HEK293 (cell line): ENCODE results near the gene FCMR.

ENCODE experiments used
- EGR2 ChIP-seq: fragments of 450-650 bp; formaldehyde crosslinking; IDR thresholded peaks from 2 replicates; pipeline ENCODE4 v1.5.1; 2016; ENCODE audit warnings: low read depth, missing biosample characterization, missing genetic modification characterization
- IKZF3 ChIP-seq: fragments of 450-650 bp; IDR thresholded peaks from 2 replicates; pipeline ENCODE4 v1.5.0; 2018; ENCODE audit warnings: missing biosample characterization, mild to moderate bottlenecking, missing genetic modification characterization, moderate library complexity
- KLF10 ChIP-seq: fragments of 450-650 bp; IDR thresholded peaks from 2 replicates; pipeline ENCODE4 v1.5.1; 2018; ENCODE audit warnings: missing biosample characterization, mild to moderate bottlenecking, missing genetic modification characterization
- KLF16 ChIP-seq: fragments of 450-650 bp; formaldehyde crosslinking; IDR thresholded peaks from 2 replicates; pipeline ENCODE4 v1.5.1; 2017; ENCODE audit warnings: missing biosample characterization, missing genetic modification characterization
- PRDM1 ChIP-seq: fragments of 450-650 bp; formaldehyde crosslinking; IDR thresholded peaks from 2 replicates; pipeline ENCODE4; 2016; ENCODE audit warnings: missing biosample characterization, missing genetic modification characterization
- SALL2 ChIP-seq: fragments of 450-650 bp; formaldehyde crosslinking; IDR thresholded peaks from 2 replicates; pipeline ENCODE4 v1.5.0; 2017; ENCODE audit warnings: missing biosample characterization, mild to moderate bottlenecking, missing genetic modification characterization, borderline replicate concordance
- ZBTB1 ChIP-seq: fragments of 450-650 bp; formaldehyde crosslinking; IDR thresholded peaks from 2 replicates; pipeline ENCODE4 v1.5.1; 2016; ENCODE audit warnings: missing biosample characterization, missing genetic modification characterization
- ZBTB21 ChIP-seq: fragments of 450-650 bp; formaldehyde crosslinking; IDR thresholded peaks from 2 replicates; pipeline ENCODE4 v1.5.1; 2017; ENCODE audit warnings: missing biosample characterization, missing genetic modification characterization
- ZBTB6 ChIP-seq: fragments of 450-650 bp; formaldehyde crosslinking; IDR thresholded peaks from 2 replicates; pipeline ENCODE4 v1.5.1; 2017; ENCODE audit warnings: missing biosample characterization, missing genetic modification characterization
- ZNF146 ChIP-seq: fragments of 450-650 bp; formaldehyde crosslinking; IDR thresholded peaks from 2 replicates; pipeline ENCODE4 v1.5.1; 2016; ENCODE audit warnings: missing biosample characterization, missing genetic modification characterization
- ZNF169 ChIP-seq: fragments of 450-650 bp; formaldehyde crosslinking; IDR thresholded peaks from 2 replicates; pipeline ENCODE4 v1.5.1; 2016; ENCODE audit warnings: missing biosample characterization, missing genetic modification characterization
- ZNF211 ChIP-seq: fragments of 450-650 bp; formaldehyde crosslinking; IDR thresholded peaks from 2 replicates; pipeline ENCODE4 v1.5.1; 2016; ENCODE audit warnings: low read depth, missing biosample characterization, missing genetic modification characterization
- ZNF223 ChIP-seq: fragments of 450-650 bp; formaldehyde crosslinking; IDR thresholded peaks from 2 replicates; pipeline ENCODE4 v1.5.1; 2016; ENCODE audit warnings: missing biosample characterization, missing genetic modification characterization
- ZNF274 ChIP-seq, 2 experiments: fragments of 200-500 bp in 1 of 2; fragments of 450-650 bp in 1 of 2; sonication (Bioruptor generic) in 1 of 2; formaldehyde crosslinking in 1 of 2; IDR thresholded peaks; 2 replicates each; pipeline versions ENCODE4 v1.5.1 to v1.6.1; 2014 to 2016; ENCODE audit warnings: borderline replicate concordance in 1 of 2, inconsistent platforms in 1 of 2, low read length in 1 of 2, missing biosample characterization in 1 of 2, missing genetic modification characterization in 1 of 2
- ZNF292 ChIP-seq: fragments of 450-650 bp; formaldehyde crosslinking; IDR thresholded peaks from 2 replicates; pipeline ENCODE4 v1.5.1; 2016; ENCODE audit warnings: low read depth, missing biosample characterization, missing genetic modification characterization, borderline replicate concordance
- ZNF311 ChIP-seq: fragments of 450-650 bp; formaldehyde crosslinking; IDR thresholded peaks from 2 replicates; pipeline ENCODE4 v1.5.1; 2017; ENCODE audit warnings: missing biosample characterization, missing genetic modification characterization, borderline replicate concordance
- ZNF324 ChIP-seq: fragments of 450-650 bp; formaldehyde crosslinking; IDR thresholded peaks from 2 replicates; pipeline ENCODE4 v1.5.1; 2016; ENCODE audit warnings: missing biosample characterization, missing genetic modification characterization
- ZNF354C ChIP-seq: fragments of 450-650 bp; formaldehyde crosslinking; IDR thresholded peaks from 2 replicates; pipeline ENCODE4 v1.5.1; 2016; ENCODE audit warnings: missing biosample characterization, missing genetic modification characterization, low read depth, borderline replicate concordance
- ZNF391 ChIP-seq: fragments of 450-650 bp; formaldehyde crosslinking; IDR thresholded peaks from 2 replicates; pipeline ENCODE4 v1.5.1; 2016; ENCODE audit warnings: low read depth, missing biosample characterization, missing genetic modification characterization, borderline replicate concordance
- ZNF426 ChIP-seq: fragments of 450-650 bp; formaldehyde crosslinking; IDR thresholded peaks from 2 replicates; pipeline ENCODE4 v1.5.1; 2017; ENCODE audit warnings: missing biosample characterization, missing genetic modification characterization, mild to moderate bottlenecking, inconsistent platforms, moderate library complexity
- ZNF510 ChIP-seq: fragments of 450-650 bp; formaldehyde crosslinking; IDR thresholded peaks from 2 replicates; pipeline ENCODE4 v1.5.1; 2018; ENCODE audit warnings: mild to moderate bottlenecking, missing genetic modification characterization, missing biosample characterization; ENCODE audit not compliant: insufficient replicate concordance
- ZNF521 ChIP-seq: fragments of 450-650 bp; formaldehyde crosslinking; IDR thresholded peaks from 2 replicates; pipeline ENCODE4 v1.5.1; 2017; ENCODE audit warnings: missing biosample characterization, mild to moderate bottlenecking, missing genetic modification characterization
- ZNF561 ChIP-seq: fragments of 450-650 bp; IDR thresholded peaks from 2 replicates; pipeline ENCODE4 v1.5.1; 2018; ENCODE audit warnings: missing biosample characterization, missing genetic modification characterization, borderline replicate concordance
- ZNF596 ChIP-seq: fragments of 450-650 bp; IDR thresholded peaks from 2 replicates; pipeline ENCODE4 v1.5.0; 2018; ENCODE audit warnings: missing biosample characterization, mild to moderate bottlenecking, missing genetic modification characterization, moderate library complexity
- ZNF624 ChIP-seq: fragments of 450-650 bp; formaldehyde crosslinking; IDR thresholded peaks from 2 replicates; pipeline ENCODE4 v1.5.1; 2017; ENCODE audit warnings: missing biosample characterization, missing genetic modification characterization
- ZNF626 ChIP-seq: fragments of 450-650 bp; sonication (Bioruptor Pico); formaldehyde crosslinking; IDR thresholded peaks from 2 replicates; pipeline ENCODE4 v1.5.1; 2018; ENCODE audit warnings: missing biosample characterization, missing genetic modification characterization, inconsistent platforms
- ZNF660 ChIP-seq: fragments of 450-650 bp; IDR thresholded peaks from 2 replicates; pipeline ENCODE4 v1.5.1; 2018; ENCODE audit warnings: missing biosample characterization, mild to moderate bottlenecking, missing genetic modification characterization
- ZNF664 ChIP-seq: fragments of 450-650 bp; formaldehyde crosslinking; IDR thresholded peaks from 2 replicates; pipeline ENCODE4 v1.5.1; 2016; ENCODE audit warnings: missing biosample characterization, missing genetic modification characterization
- ZNF76 ChIP-seq: fragments of 450-650 bp; formaldehyde crosslinking; IDR thresholded peaks from 2 replicates; pipeline ENCODE4; 2016; ENCODE audit warnings: low read depth, missing biosample characterization, missing genetic modification characterization, borderline replicate concordance
- ZNF776 ChIP-seq: fragments of 450-650 bp; formaldehyde crosslinking; IDR thresholded peaks from 2 replicates; pipeline ENCODE4 v1.5.0; 2017; ENCODE audit warnings: missing biosample characterization, missing genetic modification characterization, borderline replicate concordance
- ZNF791 ChIP-seq: fragments of 450-650 bp; formaldehyde crosslinking; IDR thresholded peaks from 2 replicates; pipeline ENCODE4 v1.5.1; 2016; ENCODE audit warnings: missing biosample characterization, missing genetic modification characterization
- ZNF792 ChIP-seq: fragments of 450-650 bp; formaldehyde crosslinking; IDR thresholded peaks from 2 replicates; pipeline ENCODE4 v1.5.1; 2016; ENCODE audit warnings: missing biosample characterization, missing genetic modification characterization
- ZSCAN16 ChIP-seq: fragments of 450-650 bp; formaldehyde crosslinking; IDR thresholded peaks from 2 replicates; pipeline ENCODE4 v1.5.1; 2016; ENCODE audit warnings: missing biosample characterization, missing genetic modification characterization
- TF ChIP-seq, protein P1 (sequence below): fragments of 450-650 bp; formaldehyde crosslinking; IDR thresholded peaks from 2 replicates; pipeline ENCODE4 v1.5.1; 2017; ENCODE audit warnings: missing biosample characterization, missing genetic modification characterization
- TF ChIP-seq, protein P2 (sequence below): sonication (generic); formaldehyde crosslinking; IDR thresholded peaks from 2 replicates; pipeline ENCODE4 v1.8.1; 2022; ENCODE audit warnings: mild to moderate bottlenecking, moderate library complexity, missing genetic modification reagents
- TF ChIP-seq, protein P3 (sequence below): fragments of 450-650 bp; formaldehyde crosslinking; IDR thresholded peaks from 2 replicates; pipeline ENCODE4 v1.5.1; 2017; ENCODE audit warnings: missing biosample characterization, missing genetic modification characterization

The FCMR gene

GRCh38 chr1:206909161-206909882 lies 12.4 kb downstream of the FCMR start (continued):
- TF ChIP-seq ZBTB6 (tag by site-specific recombination): no peak
- TF ChIP-seq ZNF521: no peak
- no peak for TF ChIP-seq ZBTB21 (tag by site-specific recombination)
- no peak for TF ChIP-seq SALL2 (tag by site-specific recombination)
- no peak for TF ChIP-seq ZNF664 (tag by site-specific recombination)
- no peak for TF ChIP-seq ZBTB1 (tag by site-specific recombination)
- no peak for TF ChIP-seq ZNF776 (tag by site-specific recombination)
- no peak for TF ChIP-seq ZNF274 (IDR thresholded peaks at IDR 0.05; ENCODE audit: low read length)
- TF ChIP-seq ZNF274 (tag by site-specific recombination; IDR thresholded peaks at IDR 0.05; ENCODE audit: borderline replicate concordance): no peak
- TF ChIP-seq, protein P1, sequence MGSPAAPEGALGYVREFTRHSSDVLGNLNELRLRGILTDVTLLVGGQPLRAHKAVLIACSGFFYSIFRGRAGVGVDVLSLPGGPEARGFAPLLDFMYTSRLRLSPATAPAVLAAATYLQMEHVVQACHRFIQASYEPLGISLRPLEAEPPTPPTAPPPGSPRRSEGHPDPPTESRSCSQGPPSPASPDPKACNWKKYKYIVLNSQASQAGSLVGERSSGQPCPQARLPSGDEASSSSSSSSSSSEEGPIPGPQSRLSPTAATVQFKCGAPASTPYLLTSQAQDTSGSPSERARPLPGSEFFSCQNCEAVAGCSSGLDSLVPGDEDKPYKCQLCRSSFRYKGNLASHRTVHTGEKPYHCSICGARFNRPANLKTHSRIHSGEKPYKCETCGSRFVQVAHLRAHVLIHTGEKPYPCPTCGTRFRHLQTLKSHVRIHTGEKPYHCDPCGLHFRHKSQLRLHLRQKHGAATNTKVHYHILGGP (tag by site-specific recombination): no peak
- TF ChIP-seq KLF10 (tag by site-specific recombination): no peak
- 0 out of 2 replicates have a peak, but pooled peaks have one; percentile 16 for TF ChIP-seq ZNF660 (tag by site-specific recombination)
- TF ChIP-seq ZNF354C (tag by site-specific recombination): no peak
- peak; percentile 65; the same call in 1 of the 2 replicates for TF ChIP-seq IKZF3 (tag by site-specific recombination)
- no peak for TF ChIP-seq ZNF624 (tag by site-specific recombination)
- TF ChIP-seq ZNF426: no peak
- no peak for TF ChIP-seq ZNF211 (tag by site-specific recombination)
- TF ChIP-seq, protein P2, sequence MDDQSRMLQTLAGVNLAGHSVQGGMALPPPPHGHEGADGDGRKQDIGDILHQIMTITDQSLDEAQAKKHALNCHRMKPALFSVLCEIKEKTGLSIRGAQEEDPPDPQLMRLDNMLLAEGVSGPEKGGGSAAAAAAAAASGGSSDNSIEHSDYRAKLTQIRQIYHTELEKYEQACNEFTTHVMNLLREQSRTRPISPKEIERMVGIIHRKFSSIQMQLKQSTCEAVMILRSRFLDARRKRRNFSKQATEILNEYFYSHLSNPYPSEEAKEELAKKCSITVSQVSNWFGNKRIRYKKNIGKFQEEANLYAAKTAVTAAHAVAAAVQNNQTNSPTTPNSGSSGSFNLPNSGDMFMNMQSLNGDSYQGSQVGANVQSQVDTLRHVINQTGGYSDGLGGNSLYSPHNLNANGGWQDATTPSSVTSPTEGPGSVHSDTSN (CRISPR knock-in tag): no peak
- TF ChIP-seq ZNF792 (tag by site-specific recombination): no peak
- no peak for TF ChIP-seq ZNF391 (tag by site-specific recombination)
- TF ChIP-seq ZNF626 (tag by site-specific recombination): no peak
- TF ChIP-seq ZNF146 (tag by site-specific recombination): no peak
- peak; percentile 90 for TF ChIP-seq ZNF76 (tag by site-specific recombination)
- no peak for TF ChIP-seq KLF16 (tag by site-specific recombination)
- no peak for TF ChIP-seq ZNF311 (tag by site-specific recombination)
- TF ChIP-seq ZNF596 (tag by site-specific recombination): no peak
- TF ChIP-seq, protein P3, sequence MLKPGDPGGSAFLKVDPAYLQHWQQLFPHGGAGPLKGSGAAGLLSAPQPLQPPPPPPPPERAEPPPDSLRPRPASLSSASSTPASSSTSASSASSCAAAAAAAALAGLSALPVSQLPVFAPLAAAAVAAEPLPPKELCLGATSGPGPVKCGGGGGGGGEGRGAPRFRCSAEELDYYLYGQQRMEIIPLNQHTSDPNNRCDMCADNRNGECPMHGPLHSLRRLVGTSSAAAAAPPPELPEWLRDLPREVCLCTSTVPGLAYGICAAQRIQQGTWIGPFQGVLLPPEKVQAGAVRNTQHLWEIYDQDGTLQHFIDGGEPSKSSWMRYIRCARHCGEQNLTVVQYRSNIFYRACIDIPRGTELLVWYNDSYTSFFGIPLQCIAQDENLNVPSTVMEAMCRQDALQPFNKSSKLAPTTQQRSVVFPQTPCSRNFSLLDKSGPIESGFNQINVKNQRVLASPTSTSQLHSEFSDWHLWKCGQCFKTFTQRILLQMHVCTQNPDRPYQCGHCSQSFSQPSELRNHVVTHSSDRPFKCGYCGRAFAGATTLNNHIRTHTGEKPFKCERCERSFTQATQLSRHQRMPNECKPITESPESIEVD (tag by site-specific recombination): no peak
- TF ChIP-seq ZNF791: no peak
- TF ChIP-seq EGR2: peak; percentile 47
- no peak for TF ChIP-seq ZNF292 (tag by site-specific recombination)
- TF ChIP-seq ZNF324 (tag by site-specific recombination): no peak
- TF ChIP-seq PRDM1 (tag by site-specific recombination): peak; percentile 50; the same call in 1 of the 2 replicates
- no peak for TF ChIP-seq ZNF223 (tag by site-specific recombination)
- TF ChIP-seq ZNF169 (tag by site-specific recombination): no peak
- TF ChIP-seq ZNF561: peak; percentile 80; the same call in 1 of the 2 replicates
- peak; percentile 95 for TF ChIP-seq ZNF510 (tag by site-specific recombination)
- TF ChIP-seq ZSCAN16 (tag by site-specific recombination): no peak
